ENCODE data around the gene FN3K.

FN3K gene

DNA sequence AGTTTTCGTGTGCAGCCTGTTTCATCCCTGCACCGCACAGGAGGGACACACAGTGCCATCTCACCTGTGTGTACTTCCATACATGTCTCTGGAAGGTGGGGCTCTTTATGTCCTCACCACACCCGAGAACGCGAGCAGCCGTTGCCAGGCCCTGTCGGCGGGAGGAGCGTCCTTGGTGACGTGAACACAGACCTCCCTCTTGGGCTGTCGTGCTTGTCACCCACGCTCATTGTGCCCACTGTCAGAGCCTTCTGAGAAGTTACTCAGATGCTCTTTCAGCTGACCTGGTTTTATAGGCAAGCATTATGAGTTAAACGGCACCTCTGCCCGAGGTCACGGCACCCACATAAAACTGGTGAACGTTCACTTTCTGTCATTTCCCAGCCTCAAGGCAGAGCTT, 64.2 kb downstream of the FN3K start:
- H3K36me3 Mint-ChIP-seq (ENCODE audit: low read depth) = peaks cover 62% of the 10 kb centered on the region
- H3K4me1 Mint-ChIP-seq = peaks cover 6% of the 10 kb centered on the region
- peaks cover 36% of the 10 kb centered on the region for H3K9me3 Mint-ChIP-seq
- peaks cover 4% of the 10 kb centered on the region for H3K27me3 Mint-ChIP-seq (ENCODE audit: low read depth, poor library complexity)
- no peak overlapping the region for H3K27ac Mint-ChIP-seq
- TF ChIP-seq, protein P1, sequence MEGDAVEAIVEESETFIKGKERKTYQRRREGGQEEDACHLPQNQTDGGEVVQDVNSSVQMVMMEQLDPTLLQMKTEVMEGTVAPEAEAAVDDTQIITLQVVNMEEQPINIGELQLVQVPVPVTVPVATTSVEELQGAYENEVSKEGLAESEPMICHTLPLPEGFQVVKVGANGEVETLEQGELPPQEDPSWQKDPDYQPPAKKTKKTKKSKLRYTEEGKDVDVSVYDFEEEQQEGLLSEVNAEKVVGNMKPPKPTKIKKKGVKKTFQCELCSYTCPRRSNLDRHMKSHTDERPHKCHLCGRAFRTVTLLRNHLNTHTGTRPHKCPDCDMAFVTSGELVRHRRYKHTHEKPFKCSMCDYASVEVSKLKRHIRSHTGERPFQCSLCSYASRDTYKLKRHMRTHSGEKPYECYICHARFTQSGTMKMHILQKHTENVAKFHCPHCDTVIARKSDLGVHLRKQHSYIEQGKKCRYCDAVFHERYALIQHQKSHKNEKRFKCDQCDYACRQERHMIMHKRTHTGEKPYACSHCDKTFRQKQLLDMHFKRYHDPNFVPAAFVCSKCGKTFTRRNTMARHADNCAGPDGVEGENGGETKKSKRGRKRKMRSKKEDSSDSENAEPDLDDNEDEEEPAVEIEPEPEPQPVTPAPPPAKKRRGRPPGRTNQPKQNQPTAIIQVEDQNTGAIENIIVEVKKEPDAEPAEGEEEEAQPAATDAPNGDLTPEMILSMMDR (IDR thresholded peaks at IDR 0.05) = no peak
- no peak for DNase-seq
- H3K4me3 Mint-ChIP-seq = no peak overlapping the region
